ENCODE measurements around the gene NOB1. TPM values are rescaled to one million over a fixed set of nuclear protein-coding genes. Genes with fewer than 3 reads are reported as not detected.

NOB1 gene
- total RNA-seq, 1 experiment from 2014 or later = 172 TPM

DNA sequence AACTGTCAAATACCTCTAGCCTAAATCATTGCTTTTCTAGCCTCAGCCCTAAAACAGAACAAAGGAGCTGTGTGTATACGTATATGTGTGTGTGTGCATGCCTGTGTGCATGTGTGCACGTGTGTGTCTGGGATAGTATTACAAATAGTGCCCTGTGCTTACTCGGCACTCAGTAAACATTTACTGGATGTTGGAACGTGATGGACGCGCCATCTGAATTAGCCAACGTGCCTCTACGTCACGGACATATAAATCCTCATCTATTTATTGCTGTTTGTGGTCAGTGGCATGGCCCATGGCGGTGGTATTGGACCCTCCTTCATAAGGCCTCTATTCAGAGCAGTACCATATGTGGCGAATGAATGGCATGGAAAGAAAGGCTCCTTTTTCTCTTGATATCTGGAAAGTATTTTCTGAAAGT is 44.9 kb upstream of the NOB1 start:
- Histone ChIP-seq H3K27ac (ENCODE audit: low read depth, low read length) (no peak overlapping the region), H3K79me2 (ENCODE audit: insufficient read depth, low read length) (no peaks in the 10 kb centered on the region), H3K4me3 (replicated peaks in 1 of 2; ENCODE audit: low read depth in 1 of 2, low read length in 2 of 2) (no peak overlapping the region), H2AFZ (ENCODE audit: low read depth, low read length, poor library complexity, severe bottlenecking) (no peak overlapping the region), H3K27me3 (ENCODE audit: insufficient read depth, low read length) (no peaks in the 10 kb centered on the region), H4K20me1 (ENCODE audit: insufficient read depth) (no peaks in the 10 kb centered on the region), H3K36me3 (ENCODE audit: control insufficient read depth in 1 of 2, insufficient read depth in 2 of 2, low read length in 2 of 2) (peaks cover 0 to 5% of the 10 kb centered on the region in 2 experiments; a peak in 1 of 4 replicates), H3K4me1 (ENCODE audit: control insufficient read depth in 1 of 2, insufficient read depth in 2 of 2, low read length in 2 of 2) (no peaks in the 10 kb centered on the region), H3K4me2 (ENCODE audit: low read length) (no peak overlapping the region), H3K9me2 (ENCODE audit: insufficient read depth) (no peaks in the 10 kb centered on the region), H3K9ac (ENCODE audit: low read length) (no peak overlapping the region), H3K9me3 (ENCODE audit: control insufficient read depth in 1 of 2, insufficient read depth in 1 of 2, low read depth in 1 of 2, low read length in 2 of 2) (no peaks in the 10 kb centered on the region)
- ChIA-PET CTCF (no interaction called here), RAD21 (ENCODE audit: low non-redundant PET in 1 of 2, low total read pairs in 2 of 2, uncharacterized antibody in 2 of 2, unreplicated experiment in 2 of 2) (no interaction called here), POLR2A (no interaction called here)
- DNase-seq (ENCODE audit: low read depth, low spot score) (no peak), ATAC-seq (no peak)
- BruUV-seq (replicated peaks) = TSS peak; percentile 35
- intact Hi-C loops (cut with micrococcal nuclease) = loop anchor here (5.0 to 10.0 kb wide), 2 partner anchors 295 to 853 kb away; no protein-coding TSS in a partner anchor
- TF ChIP-seq CEBPB (IDR thresholded peaks at IDR 0.05; ENCODE audit: low read depth) (no peak), ZBTB33 (IDR thresholded peaks at IDR 0.05; ENCODE audit: extremely low read depth, insufficient replicate concordance, low read length) (no peak), EZH2 (IDR thresholded peaks at IDR 0.05) (no peak)

GRCh38 chr16:69798466-69798865 is 43.7 kb upstream of the NOB1 start:
- ChIA-PET CTCF (interaction anchor here (1.2 kb wide), 1 partner anchor 131 kb away, joined by 3 read pairs; no protein-coding TSS in a partner anchor), RAD21 (ENCODE audit: low non-redundant PET in 1 of 2, low total read pairs in 2 of 2, uncharacterized antibody in 2 of 2, unreplicated experiment in 2 of 2) (no interaction called here), POLR2A (no interaction called here)
- no TSS peak for BruUV-seq (replicated peaks)
- Histone ChIP-seq H3K9me3 (ENCODE audit: control insufficient read depth in 1 of 2, insufficient read depth in 1 of 2, low read depth in 1 of 2, low read length in 2 of 2) (no peaks in the 10 kb centered on the region), H3K79me2 (ENCODE audit: insufficient read depth, low read length) (no peaks in the 10 kb centered on the region), H2AFZ (ENCODE audit: low read depth, low read length, poor library complexity, severe bottlenecking) (no peak overlapping the region), H3K36me3 (ENCODE audit: control insufficient read depth in 1 of 2, insufficient read depth in 2 of 2, low read length in 2 of 2) (peaks cover 0 to 5% of the 10 kb centered on the region in 2 experiments; a peak in 1 of 4 replicates), H3K9ac (ENCODE audit: low read length) (no peak overlapping the region), H3K9me2 (ENCODE audit: insufficient read depth) (no peaks in the 10 kb centered on the region), H3K4me2 (ENCODE audit: low read length) (no peak overlapping the region), H4K20me1 (ENCODE audit: insufficient read depth) (no peaks in the 10 kb centered on the region), H3K4me3 (replicated peaks in 1 of 2; ENCODE audit: low read depth in 1 of 2, low read length in 2 of 2) (no peak overlapping the region), H3K27ac (ENCODE audit: low read depth, low read length) (no peak overlapping the region), H3K4me1 (ENCODE audit: control insufficient read depth in 1 of 2, insufficient read depth in 2 of 2, low read length in 2 of 2) (no peaks in the 10 kb centered on the region), H3K27me3 (ENCODE audit: insufficient read depth, low read length) (no peaks in the 10 kb centered on the region)
- ATAC-seq (no peak), DNase-seq (ENCODE audit: low read depth, low spot score) (no peak)
- intact Hi-C loops (cut with micrococcal nuclease) = loop anchor here (5.0 to 10.0 kb wide), 2 partner anchors 296 to 854 kb away; no protein-coding TSS in a partner anchor
- TF ChIP-seq RAD21 (IDR thresholded peaks at IDR 0.05; ENCODE audit: low read depth) = 0 out of 2 replicates have a peak, but pooled peaks have one; percentile 22
- no peak for TF ChIP-seq ELF1 (IDR thresholded peaks at IDR 0.05; ENCODE audit: borderline replicate concordance, low read depth)
- TF ChIP-seq SIN3A (IDR thresholded peaks at IDR 0.05; ENCODE audit: low read depth) = no peak
- TF ChIP-seq, protein P1, sequence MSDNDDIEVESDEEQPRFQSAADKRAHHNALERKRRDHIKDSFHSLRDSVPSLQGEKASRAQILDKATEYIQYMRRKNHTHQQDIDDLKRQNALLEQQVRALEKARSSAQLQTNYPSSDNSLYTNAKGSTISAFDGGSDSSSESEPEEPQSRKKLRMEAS (IDR thresholded peaks at IDR 0.05) = no peak
- peak; percentile 14 to 26 (median 15); a peak in 2 of 6 replicates for TF ChIP-seq CTCF (IDR thresholded peaks at IDR 0.05 in 2 of 3, conservative IDR thresholded peaks at IDR 0.05 in 1 of 3; ENCODE audit: borderline replicate concordance in 1 of 3, insufficient read depth in 1 of 3, low read depth in 2 of 3, low read length in 2 of 3)
- no peak for TF ChIP-seq POLR2AphosphoS5 (IDR thresholded peaks at IDR 0.05; ENCODE audit: low read depth, low read length)
- TF ChIP-seq EZH2phosphoT487 (IDR thresholded peaks at IDR 0.05; ENCODE audit: borderline replicate concordance) = no peak
- TF ChIP-seq POLR2A (IDR thresholded peaks at IDR 0.05; ENCODE audit: borderline replicate concordance, extremely low read depth, insufficient read depth, insufficient read length) = no peak
- no peak for TF ChIP-seq ZFX (IDR thresholded peaks at IDR 0.05)
- no peak for TF ChIP-seq JUND (IDR thresholded peaks at IDR 0.05)
- TF ChIP-seq EZH2 (IDR thresholded peaks at IDR 0.05) = no peak
- no peak for TF ChIP-seq EGR1 (IDR thresholded peaks at IDR 0.05; ENCODE audit: low read depth)
- TF ChIP-seq FOSL1 (IDR thresholded peaks at IDR 0.05; ENCODE audit: low read depth) = no peak
- TF ChIP-seq TCF7L2 (IDR thresholded peaks at IDR 0.05; ENCODE audit: borderline replicate concordance, extremely low read depth, insufficient read depth, insufficient read length) = no peak
